Panc1 (cell line): ENCODE results near the gene NAPG. TPM values are rescaled to one million over a fixed set of nuclear protein-coding genes. Genes with fewer than 3 reads are reported as not detected.
"Not testable (repeated sequence)": the region's sequence is repeated elsewhere in the genome, so short reads cannot be mapped to it uniquely, and the experiment has no call there.

Experiments used
- ATAC-seq: fragments of 200-7000 bp; cut with Tn5 transposase; 2 replicates; pipeline ENCODE4 v1.9.1; 2020; ENCODE audit warnings: mild to moderate bottlenecking, moderate library complexity
- BruUV-seq: library from RNA; stranded (reverse); fragments of 400-500 nt; replicated peaks from 2 replicates; lab custom pipeline; 2021; lab: Mats Ljungman, UMichigan
- CTCF ChIA-PET: fragments of 300-600 bp; sonication (Branson Sonifier 250); formaldehyde crosslinking; loops from one replicate; lab custom pipeline; 2022; ENCODE audit warnings: antibody characterized with exemption; lab: Charles Lee
- POLR2A ChIA-PET: fragments of 300-600 bp; sonication (Branson Sonifier 250); formaldehyde crosslinking; loops from one replicate; lab custom pipeline; 2022; ENCODE audit warnings: antibody characterized with exemption; lab: Charles Lee
- DNase-seq: peaks from one replicate; pipeline ENCODE4 v3.0.0-alpha.2; 2010; ENCODE audit warnings: low read depth, low spot score
- H3K27ac ChIP-seq: 2 replicates; pipeline ENCODE4 v1.5.1; 2011; ENCODE audit warnings: mild to moderate bottlenecking, low read length, inconsistent platforms
- H3K27me3 ChIP-seq: fragments of 200-500 bp; sonication (Bioruptor generic); 2 replicates; pipeline ENCODE4 v1.6.0; 2014; ENCODE audit warnings: low read length, inconsistent platforms; ENCODE audit not compliant: control insufficient read depth, insufficient read depth
- H3K36me3 ChIP-seq: fragments of 200-500 bp; sonication (Bioruptor generic); 2 replicates; pipeline ENCODE4 v1.5.1; 2014; ENCODE audit warnings: inconsistent platforms, mild to moderate bottlenecking, low read length, moderate library complexity; ENCODE audit not compliant: control insufficient read depth, insufficient read depth
- H3K4me1 ChIP-seq: 2 replicates; pipeline ENCODE4 v1.5.1; 2011; ENCODE audit warnings: inconsistent platforms, mild to moderate bottlenecking, low read length, moderate library complexity; ENCODE audit not compliant: control insufficient read depth, insufficient read depth
- H3K4me3 ChIP-seq, 2 experiments: 2 replicates each; pipeline ENCODE4 v1.5.1; 2011 to 2012; ENCODE audit warnings: low read depth in 2 of 2, low read length in 2 of 2, mild to moderate bottlenecking in 2 of 2, inconsistent platforms in 1 of 2, moderate library complexity in 1 of 2
- H3K9me3 ChIP-seq: fragments of 200-500 bp; sonication (Bioruptor generic); 2 replicates; pipeline ENCODE4 v1.5.1; 2014; ENCODE audit warnings: low read depth, mild to moderate bottlenecking, inconsistent platforms, low read length, moderate library complexity; ENCODE audit not compliant: control insufficient read depth, insufficient read depth
- CTCF ChIP-seq: fragments of 450-650 bp; IDR thresholded peaks from 2 replicates; pipeline ENCODE4 v1.5.1; 2017; ENCODE audit warnings: mild to moderate bottlenecking
- POLR2AphosphoS5 ChIP-seq: IDR thresholded peaks from 2 replicates; pipeline ENCODE4 v1.6.1; 2012; ENCODE audit warnings: mild to moderate bottlenecking, low read depth, low read length, moderate library complexity
- REST ChIP-seq, 2 experiments: IDR thresholded peaks; 2 replicates each; pipeline ENCODE4 v1.6.1; 2011 to 2012; ENCODE audit warnings: low read depth in 2 of 2, control low read depth in 1 of 2, low read length in 1 of 2, mild to moderate bottlenecking in 1 of 2, moderate library complexity in 1 of 2; ENCODE audit not compliant: insufficient read depth in 1 of 2
- SIN3A ChIP-seq: IDR thresholded peaks from 2 replicates; pipeline ENCODE4 v1.6.1; 2012; ENCODE audit warnings: low read depth, mild to moderate bottlenecking, low read length, moderate library complexity, borderline replicate concordance; ENCODE audit not compliant: insufficient read depth
- TCF7L2 ChIP-seq: IDR thresholded peaks from 2 replicates; pipeline ENCODE4 v1.6.1; 2011; ENCODE audit warnings: mild to moderate bottlenecking, low read depth, low read length, inconsistent platforms
- in situ Hi-C: cut with HindIII; loops from 2 replicates; pipeline ENCODE4 v1.10.0; 2016; ENCODE audit warnings: low sequenced_read_pairs, low pct_unique_long_range_greater_than_20kb
- intact Hi-C: fragments of 100-400 bp; cut with micrococcal nuclease; formaldehyde crosslinking; loops from one replicate; pipeline ENCODE4 v1.10.0; 2022; ENCODE audit not compliant: unreplicated experiment
- total RNA-seq: library from RNA; stranded (reverse); gene quantifications from one replicate; pipeline ENCODE4 v1.2.1, GENCODE V29; 2021; ENCODE audit not compliant: unreplicated experiment

NAPG gene
- total RNA-seq, 1 experiment from 2014 or later = 27.8 TPM

GRCh38 chr18:10546557-10547300, 20.9 kb downstream of the NAPG start:
- Histone ChIP-seq H3K36me3 (peaks cover 31% of the 10 kb centered on the region), H3K4me3 (no peak overlapping the region), H3K9me3 (no peaks in the 10 kb centered on the region), H3K4me1 (no peaks in the 10 kb centered on the region), H3K27ac (no peak overlapping the region), H3K27me3 (no peaks in the 10 kb centered on the region)
- in situ Hi-C loops = no loop called here
- intact Hi-C loops = no loop called here
- no peak for TF ChIP-seq REST (IDR thresholded peaks at IDR 0.05; ENCODE audit: insufficient read depth in 1 of 2, low read depth in 2 of 2, low read length in 1 of 2)
- no peak for TF ChIP-seq CTCF
- TF ChIP-seq POLR2AphosphoS5 = no peak
- TF ChIP-seq SIN3A = no peak
- no peak for TF ChIP-seq TCF7L2
- no peak for DNase-seq
- CTCF ChIA-PET = no interaction called here
- POLR2A ChIA-PET = no interaction called here
- no TSS peak for BruUV-seq
- ATAC-seq = no peak

GRCh38 chr18:10552226-10552625, 26.4 kb downstream of the NAPG start:
- intact Hi-C loops = no loop called here
- no peak for TF ChIP-seq CTCF
- TF ChIP-seq POLR2AphosphoS5 = no peak
- TF ChIP-seq TCF7L2 = no peak
- TF ChIP-seq SIN3A = no peak
- no peak for TF ChIP-seq REST (IDR thresholded peaks at IDR 0.05; ENCODE audit: insufficient read depth in 1 of 2, low read depth in 2 of 2, low read length in 1 of 2)
- CTCF ChIA-PET = no interaction called here

GRCh38 chr18:10556251-10556650, 30.4 kb downstream of the NAPG start:
- BruUV-seq, H3K4me1 ChIP-seq, H3K9me3 ChIP-seq, POLR2A ChIA-PET, H3K4me3 ChIP-seq, DNase-seq, intact Hi-C loops, ATAC-seq, H3K27me3 ChIP-seq, in situ Hi-C loops, CTCF ChIA-PET, H3K27ac ChIP-seq: not testable (repeated sequence)
- H3K36me3 ChIP-seq = peaks cover 23% of the 10 kb centered on the region

More at GRCh38 chr18:10552226-10552625, 26.4 kb downstream of the NAPG start:
- no peak overlapping the region for H3K27ac ChIP-seq
- POLR2A ChIA-PET = no interaction called here
- H3K9me3 ChIP-seq = no peaks in the 10 kb centered on the region
- in situ Hi-C loops = no loop called here
- peaks cover 42% of the 10 kb centered on the region for H3K36me3 ChIP-seq
- H3K4me1 ChIP-seq = no peaks in the 10 kb centered on the region
- no peak overlapping the region for H3K4me3 ChIP-seq
- ATAC-seq (no peak), DNase-seq (no peak)
- H3K27me3 ChIP-seq = no peaks in the 10 kb centered on the region
- BruUV-seq = no TSS peak
